H1 (cell line): ENCODE measurements around the gene RAET1L. TPM values are rescaled to one million over a fixed set of nuclear protein-coding genes. Genes with fewer than 3 reads are reported as not detected.

Source experiments
- CBX8 ChIP-seq: fragments of 300-800, 300-1000 bp; sonication (generic); IDR thresholded peaks from 2 replicates; pipeline ENCODE4 v1.7.1; 2016; ENCODE audit warnings: low read depth, low read length, borderline replicate concordance
- RNF2 ChIP-seq: fragments of 200-900, 300-1000 bp; sonication (generic); IDR thresholded peaks from 2 replicates; pipeline ENCODE4 v1.7.1; 2016; ENCODE audit warnings: borderline replicate concordance, low read depth, mild to moderate bottlenecking, antibody characterized with exemption, low read length; ENCODE audit not compliant: poor library complexity, severe bottlenecking; ENCODE audit errors: missing control alignments
- polyA plus RNA-seq, 7 experiments: library from polyadenylated mRNA; depleted of rRNA in 3 of 7; stranded (reverse) in 5 of 7; unstranded in 2 of 7; fragments of >200 nt in 5 of 7; fragments of 200-250 nt in 2 of 7; gene quantifications; 1 replicate in 5 of 7; 2 replicates in 1 of 7; 4 replicates in 1 of 7; pipeline versions ENCODE4 v1.2.1 to v1.2.3, GENCODE V29; 2011 to 2013; ENCODE audit warnings: missing spikeins in 2 of 7, mixed read lengths in 2 of 7
- total RNA-seq: library from RNA; stranded (reverse); fragmentation: NEBNext Ultra II Directional; extraction: Animal tissue kit (Norgen Biotek cat#: 25700); gene quantifications from 2 replicates; pipeline ENCODE4 v1.2.1, GENCODE V29; 2021

The RAET1L gene
- total and polyA plus RNA-seq, 2 of the 8 experiments (the other 6 are each of a cell fraction or from before 2014, with no cell fraction given), result not detected

- TF ChIP-seq RNF2 (no peak), CBX8 (no peak)
These were observed 46.9 kb upstream of the RAET1L start (continued) for GRCh38 chr6:150072201-150072600.
